IMR-90 (cell line): Measurements from ENCODE around the gene TEKT5. TPM values are rescaled to one million over a fixed set of nuclear protein-coding genes. Genes with fewer than 3 reads are reported as not detected.

Source experiments
- ATAC-seq: fragments of 200-7000 bp; cut with Tn5 transposase; 2 replicates; pipeline ENCODE4 v1.9.1; 2020; ENCODE audit warnings: low read depth, mild to moderate bottlenecking, moderate library complexity
- BruUV-seq: library from RNA; stranded (reverse); fragments of 400-500 nt; replicated peaks from 2 replicates; lab custom pipeline; 2021; lab: Mats Ljungman, UMichigan
- CTCF ChIA-PET: fragments of 300-600 bp; formaldehyde crosslinking; extraction: SDS; loops from one replicate; lab custom pipeline; 2021; ENCODE audit warnings: antibody characterized with exemption; lab: Yijun Ruan, JAX
- POLR2A ChIA-PET: fragments of 300-600 bp; sonication (Branson Sonifier 250); formaldehyde crosslinking; loops from one replicate; lab custom pipeline; 2022; ENCODE audit warnings: antibody characterized with exemption; ENCODE audit not compliant: unreplicated experiment; lab: Charles Lee
- DNase-seq: peaks from one replicate; pipeline ENCODE4 v3.0.0; 2013
- H2AFZ ChIP-seq: replicated peaks from 2 replicates; pipeline ENCODE3; 2013; ENCODE audit warnings: low read length, mild to moderate bottlenecking; ENCODE audit not compliant: poor library complexity
- H2AK5ac ChIP-seq: 2 replicates; pipeline ENCODE4 v1.6.1; 2013; ENCODE audit warnings: low read depth, low read length, inconsistent platforms
- H2AK9ac ChIP-seq: replicated peaks from 2 replicates; pipeline ENCODE3; 2013; ENCODE audit warnings: mild to moderate bottlenecking, low read depth, low read length, moderate library complexity; ENCODE audit not compliant: poor library complexity
- H2BK120ac ChIP-seq: 2 replicates; pipeline ENCODE4 v1.6.1; 2013; ENCODE audit warnings: low read depth, low read length, inconsistent platforms
- H2BK15ac ChIP-seq: 3 replicates; pipeline ENCODE4 v1.6.1; 2013; ENCODE audit warnings: low read depth, low read length, inconsistent platforms
- H2BK20ac ChIP-seq: 2 replicates; pipeline ENCODE4 v1.6.1; 2013; ENCODE audit warnings: low read depth, mild to moderate bottlenecking, inconsistent platforms, low read length, moderate library complexity
- H2BK5ac ChIP-seq: 2 replicates; pipeline ENCODE4 v1.6.1; 2013; ENCODE audit warnings: mild to moderate bottlenecking, low read depth, low read length, inconsistent platforms; ENCODE audit not compliant: poor library complexity, severe bottlenecking
- H3K14ac ChIP-seq: replicated peaks from 2 replicates; pipeline ENCODE4 v1.6.1; 2013; ENCODE audit warnings: low read depth, low read length, inconsistent platforms
- H3K18ac ChIP-seq: 2 replicates; pipeline ENCODE4 v1.6.1; 2013; ENCODE audit warnings: low read depth, low read length, control low read depth
- H3K23ac ChIP-seq: 2 replicates; pipeline ENCODE4 v1.6.1; 2013; ENCODE audit warnings: low read depth, low read length, inconsistent platforms
- H3K27ac ChIP-seq: 2 replicates; pipeline ENCODE4 v1.5.1; 2013; ENCODE audit warnings: mild to moderate bottlenecking, control low read depth, low read length; ENCODE audit not compliant: insufficient read depth
- H3K27me3 ChIP-seq: 2 replicates; pipeline ENCODE4 v1.6.1; 2013; ENCODE audit warnings: low read length; ENCODE audit not compliant: control insufficient read depth, insufficient read depth
- H3K36me3 ChIP-seq: 2 replicates; pipeline ENCODE4 v1.6.1; 2013; ENCODE audit warnings: low read length, mixed read lengths; ENCODE audit not compliant: control insufficient read depth, insufficient read depth
- H3K4ac ChIP-seq: 2 replicates; pipeline ENCODE4 v1.6.1; 2013; ENCODE audit warnings: low read depth, low read length, inconsistent platforms
- H3K4me1 ChIP-seq: 2 replicates; pipeline ENCODE4 v1.6.1; 2013; ENCODE audit warnings: low read length, mixed read lengths; ENCODE audit not compliant: control insufficient read depth, insufficient read depth
- H3K4me2 ChIP-seq: 2 replicates; pipeline ENCODE4 v1.6.1; 2013; ENCODE audit warnings: low read depth, mild to moderate bottlenecking, control low read depth, low read length, moderate library complexity
- H3K4me3 ChIP-seq: 2 replicates; pipeline ENCODE4 v1.5.1; 2013; ENCODE audit warnings: low read depth, mild to moderate bottlenecking, control low read depth, low read length, moderate library complexity; ENCODE audit not compliant: insufficient read depth
- H3K56ac ChIP-seq: 2 replicates; pipeline ENCODE4 v1.6.1; 2013; ENCODE audit warnings: low read length, inconsistent platforms; ENCODE audit not compliant: insufficient read depth; ENCODE audit errors: extremely low read depth
- H3K79me1 ChIP-seq, 2 experiments: 2 replicates each; pipeline ENCODE4 v1.6.1; 2013; ENCODE audit warnings: low read length in 2 of 2, inconsistent platforms in 1 of 2, low read depth in 1 of 2
- H3K9ac ChIP-seq: 2 replicates; pipeline ENCODE4 v1.6.1; 2013; ENCODE audit warnings: low read depth, low read length, control low read depth
- H3K9me1 ChIP-seq: 2 replicates; pipeline ENCODE4 v1.6.1; 2013; ENCODE audit warnings: low read length, inconsistent platforms; ENCODE audit not compliant: insufficient read depth
- H3K9me3 ChIP-seq: 2 replicates; pipeline ENCODE4 v1.6.1; 2013; ENCODE audit warnings: low read length; ENCODE audit not compliant: control insufficient read depth, insufficient read depth
- H4K20me1 ChIP-seq: 2 replicates; pipeline ENCODE4 v1.6.1; 2013; ENCODE audit warnings: low read length, inconsistent platforms; ENCODE audit not compliant: insufficient read depth
- H4K5ac ChIP-seq: 2 replicates; pipeline ENCODE4 v1.6.1; 2013; ENCODE audit warnings: mild to moderate bottlenecking, low read depth, low read length, control low read depth
- H4K8ac ChIP-seq, 2 experiments: 2 replicates each; pipeline ENCODE4 v1.6.1; 2013; ENCODE audit warnings: low read depth in 2 of 2, low read length in 2 of 2, control low read depth in 1 of 2, inconsistent platforms in 1 of 2
- H4K91ac ChIP-seq: 2 replicates; pipeline ENCODE4 v1.6.1; 2013; ENCODE audit warnings: low read depth, low read length, inconsistent platforms; ENCODE audit not compliant: insufficient read depth
- BHLHE40 ChIP-seq: fragments of 150-350 bp; IDR thresholded peaks from 2 replicates; pipeline ENCODE4 v1.6.1; 2016; ENCODE audit warnings: mild to moderate bottlenecking, low read depth, low read length
- CEBPB ChIP-seq: IDR thresholded peaks from 2 replicates; pipeline ENCODE4 v1.6.1; 2012; ENCODE audit warnings: low read depth, low read length, improper control_type of control experiment
- CTCF ChIP-seq: conservative IDR thresholded peaks from 2 replicates; pipeline ENCODE4 v1.5.1; 2012; ENCODE audit warnings: mild to moderate bottlenecking, low read depth, low read length, improper control_type of control experiment
- FOS ChIP-seq: fragments of 150-350 bp; IDR thresholded peaks from 2 replicates; pipeline ENCODE4 v1.6.1; 2016; ENCODE audit warnings: low read depth, low read length
- MAFK ChIP-seq: IDR thresholded peaks from 2 replicates; pipeline ENCODE4 v1.6.1; 2012; ENCODE audit warnings: low read depth, low read length, improper control_type of control experiment
- MAZ ChIP-seq: IDR thresholded peaks from 2 replicates; pipeline ENCODE4 v1.6.1; 2012; ENCODE audit warnings: low read depth, mild to moderate bottlenecking, low read length, improper control_type of control experiment, moderate library complexity, borderline replicate concordance
- MXI1 ChIP-seq: IDR thresholded peaks from 2 replicates; pipeline ENCODE4 v1.6.1; 2012; ENCODE audit warnings: low read depth, mild to moderate bottlenecking, low read length, moderate library complexity, borderline replicate concordance
- NFE2L2 ChIP-seq: fragments of 150-350 bp; IDR thresholded peaks from 2 replicates; pipeline ENCODE4 v1.6.1; 2016; ENCODE audit warnings: low read depth, mild to moderate bottlenecking, low read length
- POLR2A ChIP-seq: IDR thresholded peaks from 2 replicates; pipeline ENCODE4 v1.6.1; 2012; ENCODE audit warnings: mild to moderate bottlenecking, low read depth, low read length
- RAD21 ChIP-seq: IDR thresholded peaks from 2 replicates; pipeline ENCODE4 v1.6.1; 2012; ENCODE audit warnings: low read length, improper control_type of control experiment
- SMC3 ChIP-seq: fragments of 150-350 bp; IDR thresholded peaks from 2 replicates; pipeline ENCODE4 v1.6.1; 2016; ENCODE audit warnings: low read depth, mild to moderate bottlenecking, antibody characterized with exemption, low read length, moderate library complexity
- WGBS, 2 experiments: methylation state at CpG; one replicate each; pipeline versions ENCODE4 v1.1.5 to v1.1.7; 2013; ENCODE audit warnings: missing lambda C conversion rate in 2 of 2; ENCODE audit not compliant: insufficient read length in 1 of 2; ENCODE audit errors: extremely low coverage in 2 of 2; 5-methylcytosine and 5-hydroxymethylcytosine counted together
- dilution Hi-C: fragments of 300-500 bp; cut with HindIII; formaldehyde crosslinking; loops from one replicate; pipeline ENCODE4 v1.14.3; 2018; ENCODE audit warnings: low sequenced_read_pairs; ENCODE audit not compliant: unreplicated experiment
- in situ Hi-C: fragments of 300-500 bp; cut with MboI; formaldehyde crosslinking; loops from 3 replicates; pipeline ENCODE4 v1.14.3; 2019; ENCODE audit warnings: low sequenced_read_pairs, inconsistent platforms, mixed read lengths
- intact Hi-C: fragments of 100-400 bp; cut with micrococcal nuclease; formaldehyde crosslinking; loops from 2 replicates; pipeline ENCODE4 v1.10.0; 2022
- polyA plus RNA-seq, 3 experiments: library from polyadenylated mRNA; depleted of rRNA; stranded (reverse); fragments of >200 nt; gene quantifications; 2 replicates each; pipeline ENCODE4 v1.2.3, GENCODE V29; 2012; ENCODE audit warnings: low replicate concordance in 1 of 3
- total RNA-seq: library from RNA; depleted of rRNA; stranded (reverse); fragments of >200 nt; gene quantifications from 2 replicates; pipeline ENCODE4 v1.2.3, GENCODE V29; 2012

The TEKT5 gene
- total and polyA plus RNA-seq, 2 of the 4 experiments (the other 2 are of a cell fraction): 0.17 TPM; not detected in 1

GRCh38 chr16:10616756-10617640, 77.7 kb downstream of the TEKT5 start:
- no TSS peak for BruUV-seq
- Histone ChIP-seq H2BK20ac (no peak overlapping the region), H2AK5ac (no peak overlapping the region), H3K4me2 (no peak overlapping the region), H4K5ac (no peak overlapping the region; the same call in 1 of the 2 replicates), H3K27ac (no peak overlapping the region), H3K14ac (no peak overlapping the region), H4K20me1 (no peaks in the 10 kb centered on the region), H3K4me1 (peaks cover 4% of the 10 kb centered on the region; the same call in 1 of the 2 replicates), H3K79me1 (no peaks in the 10 kb centered on the region), H3K9ac (0 out of 2 replicates have a peak overlapping the region, but pooled peaks have one; percentile 14), H3K36me3 (no peaks in the 10 kb centered on the region), H3K27me3 (peaks cover 9% of the 10 kb centered on the region; the same call in 1 of the 2 replicates), H3K4me3 (no peak overlapping the region), H4K91ac (no peak overlapping the region), H2BK15ac (no peak overlapping the region), H3K4ac (no peak overlapping the region), H3K23ac (no peak overlapping the region), H3K18ac (no peak overlapping the region), H2AFZ (peak overlapping the region; percentile 84), H3K9me1 (no peaks in the 10 kb centered on the region), H3K9me3 (no peaks in the 10 kb centered on the region), H2AK9ac (no peak overlapping the region), H3K56ac (no peak overlapping the region), H2BK5ac (no peak overlapping the region), H2BK120ac (no peak overlapping the region), H4K8ac (peak overlapping the region in 1 of 2 experiments; percentile 63; a peak in 1 of 4 replicates)
- intact Hi-C loops: no loop called here
- dilution Hi-C loops: no loop called here
- TF ChIP-seq MAFK: no peak
- TF ChIP-seq CTCF: no peak
- no peak for TF ChIP-seq SMC3
- TF ChIP-seq FOS: no peak
- no peak for TF ChIP-seq MAZ
- no peak for TF ChIP-seq RAD21
- no peak for TF ChIP-seq NFE2L2
- TF ChIP-seq CEBPB: no peak
- no peak for TF ChIP-seq MXI1
- TF ChIP-seq BHLHE40: no peak
- TF ChIP-seq POLR2A: no peak
- CTCF ChIA-PET: no interaction called here
- WGBS, 2 experiments: 23% methylated on average over 3 of the region's 14 CpGs; no CpG with 5 or more reads in 1 of the 2 experiments
- POLR2A ChIA-PET: no interaction called here
- ATAC-seq (peak; percentile 72), DNase-seq (peak; percentile 29)
- in situ Hi-C loops: no loop called here
